Skeletal muscle satellite cell (primary cell): Measurements from ENCODE around the gene NRIP3.

ENCODE experiments used
- H3K27me3 ChIP-seq: 2 replicates; pipeline ENCODE4 v1.7.0; 2013; ENCODE audit warnings: low read length; ENCODE audit not compliant: control insufficient read depth, insufficient read depth
- H3K36me3 ChIP-seq: 2 replicates; pipeline ENCODE4 v1.7.0; 2013; ENCODE audit warnings: mild to moderate bottlenecking, control low read depth, low read length; ENCODE audit not compliant: insufficient read depth
- H3K4me1 ChIP-seq: 2 replicates; pipeline ENCODE4 v1.7.0; 2013; ENCODE audit warnings: low read length; ENCODE audit not compliant: control insufficient read depth, insufficient read depth
- H3K4me2 ChIP-seq: 2 replicates; pipeline ENCODE4 v1.7.0; 2013; ENCODE audit warnings: mild to moderate bottlenecking, low read length
- H3K4me3 ChIP-seq: 2 replicates; pipeline ENCODE4 v1.7.0; 2013; ENCODE audit warnings: low read length
- H3K9ac ChIP-seq: 2 replicates; pipeline ENCODE4 v1.7.0; 2013; ENCODE audit warnings: mild to moderate bottlenecking, low read depth, low read length, moderate library complexity
- H3K9me3 ChIP-seq: replicated peaks from 2 replicates; pipeline ENCODE4 v1.7.0; 2013; ENCODE audit warnings: mild to moderate bottlenecking, control low read depth, low read length

NRIP3 gene

GRCh38 chr11:9037046-9037780, 33.4 kb upstream of the NRIP3 start:
- no peak overlapping the region for H3K4me2 ChIP-seq
- no peaks in the 10 kb centered on the region for H3K9me3 ChIP-seq
- H3K36me3 ChIP-seq: no peaks in the 10 kb centered on the region
- no peak overlapping the region for H3K4me3 ChIP-seq
- H3K4me1 ChIP-seq: no peaks in the 10 kb centered on the region
- H3K9ac ChIP-seq: no peak overlapping the region
- peaks cover 4% of the 10 kb centered on the region for H3K27me3 ChIP-seq

GRCh38 chr11:9030601-9031000, 26.8 kb upstream of the NRIP3 start:
- peaks cover 4% of the 10 kb centered on the region for H3K27me3 ChIP-seq
- H3K4me2 ChIP-seq: no peak overlapping the region
- no peak overlapping the region for H3K4me3 ChIP-seq
- H3K36me3 ChIP-seq: no peaks in the 10 kb centered on the region
- no peaks in the 10 kb centered on the region for H3K9me3 ChIP-seq
- H3K4me1 ChIP-seq: no peaks in the 10 kb centered on the region
- H3K9ac ChIP-seq: no peak overlapping the region

GRCh38 chr11:9029422-9029821, 25.6 kb upstream of the NRIP3 start:
- Histone ChIP-seq H3K4me1 (no peaks in the 10 kb centered on the region), H3K9me3 (no peaks in the 10 kb centered on the region)

GRCh38 chr11:9028581-9028980, 24.8 kb upstream of the NRIP3 start:
- Histone ChIP-seq H3K27me3 (peaks cover 2% of the 10 kb centered on the region), H3K4me3 (no peak overlapping the region), H3K9me3 (no peaks in the 10 kb centered on the region), H3K9ac (no peak overlapping the region), H3K4me2 (no peak overlapping the region), H3K4me1 (no peaks in the 10 kb centered on the region), H3K36me3 (no peaks in the 10 kb centered on the region)

More at GRCh38 chr11:9029422-9029821, 25.6 kb upstream of the NRIP3 start:
- H3K27me3 ChIP-seq: peaks cover 4% of the 10 kb centered on the region
- no peak overlapping the region for H3K4me3 ChIP-seq
- no peak overlapping the region for H3K4me2 ChIP-seq
- H3K9ac ChIP-seq: no peak overlapping the region
- H3K36me3 ChIP-seq: no peaks in the 10 kb centered on the region

GRCh38 chr11:9025101-9025850, 21.5 kb upstream of the NRIP3 start:
- H3K36me3 ChIP-seq: no peaks in the 10 kb centered on the region
- H3K27me3 ChIP-seq: no peaks in the 10 kb centered on the region
- H3K4me2 ChIP-seq: no peak overlapping the region
- H3K4me3 ChIP-seq: no peak overlapping the region
- H3K9ac ChIP-seq: no peak overlapping the region
- no peaks in the 10 kb centered on the region for H3K9me3 ChIP-seq
- H3K4me1 ChIP-seq: no peaks in the 10 kb centered on the region

- Histone ChIP-seq H3K4me2 (no peak overlapping the region), H3K9me3 (no peaks in the 10 kb centered on the region), H3K9ac (no peak overlapping the region)
Observed at GRCh38 chr11:9022961-9023680, 19.3 kb upstream of the NRIP3 start.

GRCh38 chr11:9020916-9021315, 17.1 kb upstream of the NRIP3 start:
- Histone ChIP-seq H3K4me1 (peaks cover 9% of the 10 kb centered on the region), H3K9me3 (no peaks in the 10 kb centered on the region), H3K9ac (no peak overlapping the region), H3K27me3 (no peaks in the 10 kb centered on the region), H3K36me3 (no peaks in the 10 kb centered on the region), H3K4me3 (no peak overlapping the region), H3K4me2 (no peak overlapping the region)

More at GRCh38 chr11:9022961-9023680, 19.3 kb upstream of the NRIP3 start:
- H3K36me3 ChIP-seq: no peaks in the 10 kb centered on the region
- no peak overlapping the region for H3K4me3 ChIP-seq
- no peaks in the 10 kb centered on the region for H3K4me1 ChIP-seq
- no peaks in the 10 kb centered on the region for H3K27me3 ChIP-seq

GRCh38 chr11:9019861-9020260, 16.1 kb upstream of the NRIP3 start:
- Histone ChIP-seq H3K27me3 (no peaks in the 10 kb centered on the region), H3K4me2 (no peak overlapping the region), H3K9ac (no peak overlapping the region), H3K36me3 (no peaks in the 10 kb centered on the region), H3K4me1 (peaks cover 12% of the 10 kb centered on the region), H3K4me3 (no peak overlapping the region), H3K9me3 (no peaks in the 10 kb centered on the region)

DNA sequence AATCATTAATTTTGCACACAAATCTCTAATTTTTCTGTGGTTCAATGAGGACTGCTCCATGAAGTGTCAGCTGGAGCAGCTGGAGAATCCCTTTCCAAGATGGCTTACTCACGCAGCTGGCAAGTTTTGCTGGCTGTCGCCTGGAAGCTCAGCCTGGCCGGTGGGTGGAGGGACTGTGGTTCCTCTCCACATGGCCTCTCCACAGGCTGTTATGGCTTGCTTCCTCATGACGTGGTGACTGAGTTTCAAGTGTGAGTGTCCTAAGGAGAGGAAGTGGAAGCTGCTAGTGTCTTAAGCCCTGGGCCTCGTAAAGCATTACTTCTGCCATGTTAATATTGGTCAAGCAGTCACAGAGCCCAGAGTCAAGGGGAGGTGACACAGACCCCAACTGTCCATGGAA, 14.0 kb upstream of the NRIP3 start:
- Histone ChIP-seq H3K4me2 (no peak overlapping the region), H3K9me3 (no peaks in the 10 kb centered on the region), H3K9ac (no peak overlapping the region), H3K4me1 (peaks cover 14% of the 10 kb centered on the region), H3K27me3 (no peaks in the 10 kb centered on the region), H3K4me3 (no peak overlapping the region), H3K36me3 (no peaks in the 10 kb centered on the region)

GRCh38 chr11:9016916-9017642, 13.3 kb upstream of the NRIP3 start:
- Histone ChIP-seq H3K36me3 (no peaks in the 10 kb centered on the region), H3K9ac (no peak overlapping the region), H3K4me1 (peaks cover 14% of the 10 kb centered on the region), H3K9me3 (no peaks in the 10 kb centered on the region), H3K4me3 (no peak overlapping the region), H3K4me2 (no peak overlapping the region), H3K27me3 (no peaks in the 10 kb centered on the region)

DNA sequence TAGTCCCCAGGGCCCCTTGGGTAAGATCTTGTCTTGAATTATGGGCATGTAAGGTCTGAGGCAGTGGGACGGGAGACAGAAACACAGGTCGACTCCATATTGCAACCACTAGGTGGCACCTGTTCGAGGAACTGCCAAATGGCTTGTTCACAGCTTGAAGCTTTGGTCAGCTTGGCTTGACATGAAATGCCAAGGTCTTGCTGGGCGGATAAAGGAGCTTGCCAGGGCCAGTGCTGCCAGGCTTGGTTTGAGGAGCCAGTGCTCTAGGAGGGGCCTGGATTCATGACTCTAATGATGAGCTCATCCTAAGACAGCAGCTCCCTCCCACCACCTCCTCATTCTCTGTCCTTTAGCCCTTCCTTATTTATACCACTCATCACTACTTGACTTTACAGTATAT, 11.9 kb upstream of the NRIP3 start:
- no peak overlapping the region for H3K4me2 ChIP-seq
- H3K9ac ChIP-seq: no peak overlapping the region
- no peak overlapping the region for H3K4me3 ChIP-seq
- peaks cover 14% of the 10 kb centered on the region for H3K4me1 ChIP-seq
- no peaks in the 10 kb centered on the region for H3K36me3 ChIP-seq
- no peaks in the 10 kb centered on the region for H3K27me3 ChIP-seq
- no peaks in the 10 kb centered on the region for H3K9me3 ChIP-seq
